Thyroid gland (tissue), 4 donors: Measurements from ENCODE around the gene CCDC159. TPM values are rescaled to one million over a fixed set of nuclear protein-coding genes. Genes with fewer than 3 reads are reported as not detected.
"Not testable (repeated sequence)": the region's sequence is repeated elsewhere in the genome, so short reads cannot be mapped to it uniquely, and the experiment has no call there.

Experiments used
- DNase-seq, 2 donors: peaks; one replicate each; pipeline ENCODE4 v3.0.0-alpha.2; 2019
- H3K27ac ChIP-seq, 3 donors: fragments of 200-600 bp; sonication (generic); 1 replicate in 2 of 3; 2 replicates in 1 of 3; pipeline ENCODE4 v1.5.1; 2016 to 2019; ENCODE audit warnings: mild to moderate bottlenecking in 1 of 3, moderate library complexity in 1 of 3
- H3K27me3 ChIP-seq: fragments of 200-600 bp; sonication (generic); one replicate; pipeline ENCODE4 v1.5.1; 2019
- H3K36me3 ChIP-seq, 2 donors: fragments of 200-600 bp; sonication (generic); one replicate each; pipeline ENCODE4 v1.5.1; 2016 to 2019
- H3K4me1 ChIP-seq, 2 donors: fragments of 200-600 bp; sonication (generic); one replicate each; pipeline ENCODE4 v1.5.1; 2017 to 2019
- H3K4me3 ChIP-seq, 3 donors: fragments of 200-600 bp; sonication (generic); replicated peaks in 1 of 3; 1 replicate in 2 of 3; 2 replicates in 1 of 3; pipeline ENCODE4 v1.5.1; 2016; ENCODE audit warnings: mild to moderate bottlenecking in 1 of 3
- H3K9me3 ChIP-seq: fragments of 200-600 bp; sonication (generic); one replicate; pipeline ENCODE4 v1.5.1; 2017
- CTCF ChIP-seq, 6 experiments: fragments of 200-600 bp in 3 of 6; fragments of 450-650 bp in 3 of 6; sonication (generic) in 3 of 6; IDR thresholded peaks; one replicate each; pipeline ENCODE4 v1.5.1; 2016 to 2019; ENCODE audit warnings: antibody characterized with exemption in 6 of 6, mild to moderate bottlenecking in 2 of 6, inconsistent platforms in 1 of 6, moderate library complexity in 1 of 6
- POLR2A ChIP-seq, 2 donors: fragments of 450-650 bp; IDR thresholded peaks; one replicate each; pipeline ENCODE4 v1.6.1; 2017; ENCODE audit warnings: antibody characterized with exemption in 2 of 2, mild to moderate bottlenecking in 2 of 2, moderate library complexity in 1 of 2
- WGBS, 2 donors: methylation state at CpG; one replicate each; pipeline ENCODE4 v1.1.5; 2017; 5-methylcytosine and 5-hydroxymethylcytosine counted together
- intact Hi-C: fragments of 100-400 bp; cut with DNase I; formaldehyde crosslinking; loops from one replicate; pipeline ENCODE4 v1.15.1; 2023
- total RNA-seq, 4 donors: library from RNA; depleted of rRNA; stranded (reverse); fragments of >200 nt; gene quantifications; one replicate each; pipeline ENCODE4 v1.2.3, GENCODE V29; 2016

CCDC159 gene
- total RNA-seq, 4 donors from 2014 or later, result 27.0 to 36.9 (median 34.5) TPM

- intact Hi-C loops, result no loop called here
- Histone ChIP-seq H3K9me3 (no peaks in the 10 kb centered on the region), H3K27me3 (no peaks in the 10 kb centered on the region), H3K36me3 (peaks cover 18 to 28% of the 10 kb centered on the region in 2 donors), H3K27ac (peak overlapping the region; percentile 73 to 86 (median 86)), H3K4me3 (peak overlapping the region; percentile 36 to 100 (median 97)), H3K4me1 (peaks cover 14 to 17% of the 10 kb centered on the region in 2 donors)
- no peak for TF ChIP-seq CTCF (IDR thresholded peaks at IDR 0.05)
- no peak for TF ChIP-seq POLR2A (IDR thresholded peaks at IDR 0.05)
- peak; percentile 51 for DNase-seq
- 21 to 23% methylated on average over 21 of the region's 21 CpGs for WGBS, 2 donors
Measured at GRCh38 chr19:11338569-11339253, 7.6 kb upstream of the CCDC159 start.

- Histone ChIP-seq H3K36me3 (peaks cover 12 to 23% of the 10 kb centered on the region in 2 donors), H3K4me3 (peak within 1 kb of the TSS; percentile 36 to 100 (median 97)), H3K27me3 (no peaks in the 10 kb centered on the region), H3K9me3 (no peaks in the 10 kb centered on the region), H3K27ac (peak within 1 kb of the TSS; percentile 73 to 86 (median 86)), H3K4me1 (peaks cover 21 to 25% of the 10 kb centered on the region in 2 donors)
- 16 to 23% methylated on average over 11 to 19 of the region's 53 CpGs for WGBS, 2 donors
- peak; percentile 94 to 95 for DNase-seq
- intact Hi-C loops, result loop anchor here (10.0 kb wide), 1 partner anchor 45 kb away; the partner anchor contains the start of gene TSPAN16
- no peak for TF ChIP-seq CTCF (IDR thresholded peaks at IDR 0.05)
- peak in 1 of 2 donors; percentile 60 for TF ChIP-seq POLR2A (IDR thresholded peaks at IDR 0.05)
Measured at GRCh38 chr19:11339254-11340098, 6.8 kb upstream of the CCDC159 start, which contains the start of gene RAB3D. TSS of gene RAB3D (minus strand) at chr19:11339657. CDS start at chr19:11337399, 2,258 bp downstream.

- 82 to 86% methylated on average over 8 of the region's 8 CpGs for WGBS, 2 donors
- intact Hi-C loops, result loop anchor here (10.0 kb wide), 1 partner anchor 45 kb away; the partner anchor contains the start of gene TSPAN16
Measured at GRCh38 chr19:11340099-11340467, 6.2 kb upstream of the CCDC159 start.

GRCh38 chr19:11342429-11342828, 3.9 kb upstream of the CCDC159 start:
- no peak for DNase-seq
- Histone ChIP-seq H3K27me3 (no peaks in the 10 kb centered on the region), H3K9me3 (no peaks in the 10 kb centered on the region), H3K27ac (no peak overlapping the region), H3K4me1 (peaks cover 32 to 41% of the 10 kb centered on the region in 2 donors), H3K4me3 (no peak overlapping the region), H3K36me3 (no peaks in the 10 kb centered on the region)
- WGBS, 2 donors, result 97% methylated on average over 3 of the region's 3 CpGs
- TF ChIP-seq CTCF (IDR thresholded peaks at IDR 0.05) (no peak), POLR2A (IDR thresholded peaks at IDR 0.05) (no peak)
- intact Hi-C loops, result loop anchor here (10.0 kb wide), 1 partner anchor 48 kb away; the partner anchor contains the start of gene TSPAN16

More at GRCh38 chr19:11340099-11340467, 6.2 kb upstream of the CCDC159 start:
- H3K9me3 ChIP-seq, DNase-seq, H3K27me3 ChIP-seq: not testable (repeated sequence)
- peaks cover 7 to 17% of the 10 kb centered on the region in 2 donors for H3K36me3 ChIP-seq
- H3K4me3 ChIP-seq, result peak overlapping the region in 1 of 3 donors; percentile 97
- peak overlapping the region in 1 of 3 donors; percentile 86 for H3K27ac ChIP-seq
- peaks cover 27 to 31% of the 10 kb centered on the region in 2 donors for H3K4me1 ChIP-seq

- Histone ChIP-seq H3K4me1 (peaks cover 17 to 28% of the 10 kb centered on the region in 2 donors), H3K36me3 (no peaks in the 10 kb centered on the region), H3K9me3 (no peaks in the 10 kb centered on the region), H3K4me3 (peak overlapping the region in 2 of 3 donors; percentile 32 to 52), H3K27ac (peak overlapping the region in 2 of 3 donors; percentile 87 to 90), H3K27me3 (no peaks in the 10 kb centered on the region)
- intact Hi-C loops, result loop anchor here (10.0 kb wide), 1 partner anchor 50 kb away; the partner anchor contains the start of gene TSPAN16
- DNase-seq, result peak; percentile 41 to 46
- WGBS, 2 donors, result 46 to 49% methylated on average over 11 to 13 of the region's 15 CpGs
- TF ChIP-seq CTCF (IDR thresholded peaks at IDR 0.05) (no peak), POLR2A (IDR thresholded peaks at IDR 0.05) (no peak)
Measured at GRCh38 chr19:11345122-11345803, 1.1 kb upstream of the CCDC159 start.
